Natural killer cell (primary cell): Measurements from ENCODE around the gene SARDH. TPM values are rescaled to one million over a fixed set of nuclear protein-coding genes. Genes with fewer than 3 reads are reported as not detected.

Experiments
- ATAC-seq, 3 donors: fragments of 150-1000 bp in 2 of 3; fragments of 200-7000 bp in 1 of 3; cut with Tn5 transposase; 1 replicate in 1 of 3; 2 replicates in 2 of 3; pipeline ENCODE4 v1.10.0; 2021; ENCODE audit warnings: mild to moderate bottlenecking in 2 of 3, moderate library complexity in 2 of 3
- DNase-seq, 2 donors: peaks; one replicate each; pipeline versions ENCODE4 v3.0.0 to v3.0.0-alpha.2; 2013 to 2021; ENCODE audit warnings: mixed read lengths in 1 of 2
- H3K27ac ChIP-seq: one replicate; pipeline ENCODE4 v1.5.1; 2013; ENCODE audit warnings: mild to moderate bottlenecking, low read length
- H3K27me3 ChIP-seq: one replicate; pipeline ENCODE4 v1.6.1; 2013; ENCODE audit warnings: low read length; ENCODE audit not compliant: control insufficient read depth, insufficient read depth
- H3K36me3 ChIP-seq: one replicate; pipeline ENCODE4 v1.6.1; 2013; ENCODE audit warnings: low read length; ENCODE audit not compliant: control insufficient read depth, insufficient read depth
- H3K4me1 ChIP-seq: one replicate; pipeline ENCODE4 v1.6.1; 2013; ENCODE audit warnings: low read length; ENCODE audit not compliant: control insufficient read depth, insufficient read depth
- H3K4me3 ChIP-seq: one replicate; pipeline ENCODE4 v1.5.1; 2013; ENCODE audit warnings: low read length
- H3K9me3 ChIP-seq: one replicate; pipeline ENCODE4 v1.6.1; 2013; ENCODE audit warnings: low read length; ENCODE audit not compliant: control insufficient read depth, insufficient read depth
- H3K27ac Mint-ChIP-seq, 2 donors: one replicate each; pipeline ENCODE4 v1.8.0; 2022; ENCODE audit warnings: mild to moderate bottlenecking in 2 of 2, mixed read lengths in 2 of 2, moderate library complexity in 1 of 2
- H3K27me3 Mint-ChIP-seq, 2 donors: one replicate each; pipeline ENCODE4 v1.8.0; 2022; ENCODE audit warnings: low read depth in 2 of 2, mixed read lengths in 2 of 2
- H3K36me3 Mint-ChIP-seq: one replicate; pipeline ENCODE4 v1.8.0; 2022; ENCODE audit warnings: mixed read lengths
- H3K4me1 Mint-ChIP-seq, 2 donors: one replicate each; pipeline ENCODE4 v1.8.0; 2022; ENCODE audit warnings: mixed read lengths in 2 of 2
- H3K4me3 Mint-ChIP-seq: one replicate; pipeline ENCODE4 v1.8.0; 2022; ENCODE audit warnings: mild to moderate bottlenecking, moderate library complexity, mixed read lengths
- H3K9me3 Mint-ChIP-seq, 2 donors: one replicate each; pipeline ENCODE4 v1.8.0; 2022; ENCODE audit warnings: mixed read lengths in 2 of 2
- CTCF ChIP-seq: fragments of 200-600 bp; IDR thresholded peaks from one replicate; pipeline ENCODE4 v1.8.0; 2022; ENCODE audit warnings: antibody characterized with exemption
- WGBS: methylation state at CpG from one replicate; pipeline ENCODE4 v1.1.7; 2013; ENCODE audit warnings: missing lambda C conversion rate; ENCODE audit not compliant: insufficient coverage; 5-methylcytosine and 5-hydroxymethylcytosine counted together
- intact Hi-C: fragments of 100-400 bp; cut with micrococcal nuclease; formaldehyde crosslinking; loops from one replicate; pipeline ENCODE4 v1.14.2; 2022
- total RNA-seq, 4 donors: library from RNA; stranded (reverse); fragments of 120-200 nt in 1 of 4; gene quantifications; one replicate each; pipeline versions ENCODE4 v1.2.3 to v1.2.4, GENCODE V29; 2013 to 2022

Gene SARDH
- total RNA-seq, 3 donors from 2014 or later (not counting 1 experiment from before 2014, with no cell fraction given) = 2.2 to 6.8 (median 4.1) TPM

DNA sequence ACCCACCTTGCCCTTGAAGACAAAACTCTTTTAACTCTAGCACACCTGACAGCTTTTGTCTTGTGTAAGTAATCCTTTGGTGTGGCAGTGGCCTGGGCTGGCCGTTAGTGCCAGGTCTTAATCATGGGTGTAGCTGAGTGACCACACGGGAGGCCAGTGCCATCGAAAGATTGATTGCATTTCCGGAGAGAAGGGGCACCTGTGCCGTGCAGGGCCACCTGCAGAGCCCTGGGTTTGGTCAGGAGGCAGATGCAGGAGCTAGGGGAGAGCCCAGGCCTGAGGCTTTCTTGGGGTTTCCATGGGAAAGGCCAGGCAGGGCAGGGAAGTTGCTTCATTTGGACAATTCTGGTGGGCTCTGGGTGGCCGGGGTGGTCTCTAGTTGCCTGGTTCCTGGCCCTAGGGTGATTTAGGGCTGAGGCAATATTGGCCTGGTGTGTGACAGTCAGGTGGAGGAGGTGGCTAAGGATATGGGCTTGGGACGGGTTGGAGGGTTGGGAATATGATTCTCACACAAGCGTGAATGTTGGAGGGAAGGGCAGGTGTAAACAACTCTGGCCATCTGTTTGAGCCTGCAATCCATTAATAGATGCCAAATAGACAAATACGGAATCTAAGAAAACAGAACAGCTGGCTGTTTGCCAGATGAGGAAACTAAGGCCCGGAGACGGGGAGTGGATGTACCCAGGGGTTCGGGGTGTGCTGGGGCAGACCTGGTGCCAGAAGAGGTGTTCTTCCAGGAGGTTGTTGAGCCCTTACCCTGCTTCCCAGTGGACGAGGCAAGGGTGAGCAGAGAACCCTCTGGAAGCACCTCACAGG is 97.4 kb downstream of the SARDH start:
- Histone ChIP-seq H3K4me1 (no peaks in the 10 kb centered on the region), H3K9me3 (no peaks in the 10 kb centered on the region), H3K4me3 (no peak overlapping the region), H3K27me3 (no peaks in the 10 kb centered on the region), H3K36me3 (no peaks in the 10 kb centered on the region), H3K27ac (no peak overlapping the region)
- no peaks in the 10 kb centered on the region for H3K9me3 Mint-ChIP-seq
- intact Hi-C loops = no loop called here
- 84% methylated on average over 13 of the region's 13 CpGs for WGBS
- DNase-seq = no peak
- H3K27ac Mint-ChIP-seq = no peak overlapping the region
- TF ChIP-seq CTCF = no peak
- H3K27me3 Mint-ChIP-seq = peaks cover 11 to 14% of the 10 kb centered on the region in 2 donors
- H3K4me1 Mint-ChIP-seq = no peaks in the 10 kb centered on the region
- no peaks in the 10 kb centered on the region for H3K36me3 Mint-ChIP-seq
- H3K4me3 Mint-ChIP-seq = no peak overlapping the region
- no peak for ATAC-seq

DNA sequence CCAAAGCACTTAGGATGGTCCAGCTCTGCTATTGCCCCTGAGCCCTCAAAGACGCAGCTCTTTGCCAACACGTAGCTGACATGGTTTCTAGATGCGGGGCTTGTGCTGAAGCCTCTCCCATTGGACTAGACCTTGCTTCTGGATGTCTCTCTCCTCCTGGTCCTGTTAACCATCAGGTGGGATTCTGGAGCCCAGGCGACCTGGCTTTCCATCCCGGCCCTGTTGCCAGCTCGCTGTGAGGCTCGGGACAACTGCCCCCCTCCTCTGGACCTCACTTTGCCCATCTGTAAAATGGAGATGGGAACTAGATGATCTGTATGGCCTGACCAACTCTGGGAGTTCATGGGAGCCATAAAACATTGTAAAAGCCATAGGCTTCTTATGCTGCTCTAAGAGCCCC is 98.0 kb downstream of the SARDH start:
- no peaks in the 10 kb centered on the region for H3K9me3 Mint-ChIP-seq
- no peak for TF ChIP-seq CTCF
- no peaks in the 10 kb centered on the region for H3K4me1 ChIP-seq
- 85% methylated on average over 3 of the region's 7 CpGs for whole genome bisulfite sequencing
- H3K27me3 ChIP-seq = no peaks in the 10 kb centered on the region
- ATAC-seq (no peak), DNase-seq (no peak)
- intact Hi-C loops = no loop called here
- no peak overlapping the region for H3K4me3 ChIP-seq
- no peaks in the 10 kb centered on the region for H3K36me3 Mint-ChIP-seq
- no peaks in the 10 kb centered on the region for H3K9me3 ChIP-seq
- peaks cover 5 to 14% of the 10 kb centered on the region in 2 donors for H3K27me3 Mint-ChIP-seq
- H3K4me1 Mint-ChIP-seq = no peaks in the 10 kb centered on the region
- no peak overlapping the region for H3K27ac ChIP-seq
- no peak overlapping the region for H3K4me3 Mint-ChIP-seq
- H3K36me3 ChIP-seq = no peaks in the 10 kb centered on the region
- H3K27ac Mint-ChIP-seq = no peak overlapping the region

GRCh38 chr9:133639613-133640012 is 98.5 kb downstream of the SARDH start:
- Histone ChIP-seq H3K27me3 (no peaks in the 10 kb centered on the region), H3K4me1 (no peaks in the 10 kb centered on the region), H3K9me3 (no peaks in the 10 kb centered on the region), H3K4me3 (no peak overlapping the region), H3K36me3 (no peaks in the 10 kb centered on the region), H3K27ac (no peak overlapping the region)
- no peak for TF ChIP-seq CTCF
- ATAC-seq = no peak
- intact Hi-C loops = no loop called here
- no peak overlapping the region for H3K27ac Mint-ChIP-seq
- H3K4me3 Mint-ChIP-seq = no peak overlapping the region
- WGBS = 87% methylated on average over 8 of the region's 8 CpGs
- DNase-seq = no peak
- H3K4me1 Mint-ChIP-seq = no peaks in the 10 kb centered on the region
- H3K36me3 Mint-ChIP-seq = no peaks in the 10 kb centered on the region
- H3K27me3 Mint-ChIP-seq = peaks cover 0 to 10% of the 10 kb centered on the region in 2 donors
- no peaks in the 10 kb centered on the region for H3K9me3 Mint-ChIP-seq

GRCh38 chr9:133638711-133639110 is 99.4 kb downstream of the SARDH start:
- no peak overlapping the region for H3K4me3 ChIP-seq
- intact Hi-C loops = no loop called here

More at GRCh38 chr9:133638711-133639110, 99.4 kb downstream of the SARDH start:
- no peak for DNase-seq
- WGBS = 75% methylated on average over 8 of the region's 8 CpGs
- TF ChIP-seq CTCF = no peak
- Histone ChIP-seq H3K36me3 (no peaks in the 10 kb centered on the region), H3K4me1 (no peaks in the 10 kb centered on the region), H3K9me3 (no peaks in the 10 kb centered on the region), H3K27me3 (no peaks in the 10 kb centered on the region), H3K27ac (no peak overlapping the region)
- no peaks in the 10 kb centered on the region for H3K36me3 Mint-ChIP-seq
- H3K27me3 Mint-ChIP-seq = peaks cover 0 to 6% of the 10 kb centered on the region in 2 donors
- H3K9me3 Mint-ChIP-seq = no peaks in the 10 kb centered on the region
- H3K4me1 Mint-ChIP-seq = no peaks in the 10 kb centered on the region
- no peak for ATAC-seq
- H3K27ac Mint-ChIP-seq = no peak overlapping the region
- H3K4me3 Mint-ChIP-seq = no peak overlapping the region
